Measurements from ENCODE around the gene FAM8A1.

The FAM8A1 gene

DNA sequence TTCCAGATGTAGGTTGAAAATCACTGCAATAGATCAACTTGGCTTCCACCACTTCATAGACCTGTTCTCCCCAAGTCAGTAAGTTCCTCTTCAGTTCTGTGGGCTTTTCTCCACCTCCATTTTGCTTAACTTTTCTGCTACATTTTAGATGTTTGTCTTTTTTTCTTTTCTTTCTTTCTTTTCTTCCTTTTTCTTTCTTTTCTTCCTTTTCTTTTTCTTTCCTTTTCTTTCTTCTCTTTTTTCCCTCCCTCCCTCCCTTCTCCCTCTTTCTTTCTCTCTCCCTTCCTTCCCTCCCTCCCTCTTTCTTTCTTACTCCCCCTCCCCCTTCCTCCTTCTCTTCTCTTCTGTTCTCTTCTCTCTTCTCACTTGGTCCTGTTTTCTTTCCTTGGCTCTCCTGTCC is 6.9 kb upstream of the FAM8A1 start:
- Histone ChIP-seq H3K4me3 (ENCODE audit: low read depth in 1 of 2, low read length in 2 of 2) (no peak overlapping the region), H3K27ac (ENCODE audit: low read length) (no peak overlapping the region), H3K9ac (ENCODE audit: low read depth, low read length) (no peak overlapping the region), H3K4me1 (ENCODE audit: insufficient read depth, low read length) (peaks cover 14% of the 10 kb centered on the region), H4K20me1 (ENCODE audit: insufficient read depth, low read length) (no peaks in the 10 kb centered on the region), H3K9me3 (ENCODE audit: insufficient read depth, low read length, severe bottlenecking) (no peaks in the 10 kb centered on the region), H2AFZ (ENCODE audit: low read depth, low read length) (no peak overlapping the region), H3K4me2 (ENCODE audit: insufficient read depth, low read length) (no peak overlapping the region), H3K36me3 (ENCODE audit: insufficient read depth, low read length) (no peaks in the 10 kb centered on the region), H3K27me3 (ENCODE audit: insufficient read depth, low read length, poor library complexity) (no peaks in the 10 kb centered on the region), H3K79me2 (ENCODE audit: insufficient read depth, low read length) (no peaks in the 10 kb centered on the region)
- no peak for TF ChIP-seq CTCF (IDR thresholded peaks at IDR 0.05; ENCODE audit: borderline replicate concordance, extremely low read depth, low read length, poor library complexity, severe bottlenecking)
- TF ChIP-seq EZH2 (IDR thresholded peaks at IDR 0.05; ENCODE audit: borderline replicate concordance, low read depth, low read length, severe bottlenecking): no peak
- DNase-seq: no peak
- no peak for ATAC-seq (ENCODE audit: insufficient read depth, low read depth)

DNA sequence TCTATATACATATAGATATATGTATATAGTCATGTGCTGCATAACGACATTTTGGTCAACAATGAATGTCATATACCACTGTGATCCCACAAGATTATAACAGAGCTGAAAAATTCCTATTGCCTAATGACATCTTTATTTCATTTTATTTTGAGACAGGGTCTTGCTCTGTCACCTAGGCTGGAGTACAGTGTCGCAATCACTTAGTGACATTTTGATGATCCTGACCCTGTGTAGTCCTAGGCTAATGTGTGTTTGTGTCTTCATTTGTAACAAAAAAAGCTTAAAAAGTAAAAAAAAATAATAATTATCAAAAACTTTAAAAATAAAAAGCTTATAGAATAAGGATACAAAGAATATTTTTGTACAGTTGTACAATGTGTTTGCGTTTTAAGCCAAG is 4.0 kb upstream of the FAM8A1 start:
- H3K36me3 ChIP-seq (ENCODE audit: insufficient read depth, low read length): no peaks in the 10 kb centered on the region
- no peak overlapping the region for H3K4me2 ChIP-seq (ENCODE audit: insufficient read depth, low read length)
- no peak overlapping the region for H3K4me3 ChIP-seq (ENCODE audit: low read depth in 1 of 2, low read length in 2 of 2)
- ATAC-seq (ENCODE audit: insufficient read depth, low read depth) (no peak), DNase-seq (no peak)
- H4K20me1 ChIP-seq (ENCODE audit: insufficient read depth, low read length): no peaks in the 10 kb centered on the region
- no peak overlapping the region for H3K9ac ChIP-seq (ENCODE audit: low read depth, low read length)
- H3K4me1 ChIP-seq (ENCODE audit: insufficient read depth, low read length): peaks cover 14% of the 10 kb centered on the region
- no peak overlapping the region for H3K27ac ChIP-seq (ENCODE audit: low read length)
- no peaks in the 10 kb centered on the region; the same call in 1 of the 2 replicates for H3K79me2 ChIP-seq (ENCODE audit: insufficient read depth, low read length)
- no peak overlapping the region for H2AFZ ChIP-seq (ENCODE audit: low read depth, low read length)
- no peak for TF ChIP-seq CTCF (IDR thresholded peaks at IDR 0.05; ENCODE audit: borderline replicate concordance, extremely low read depth, low read length, poor library complexity, severe bottlenecking)
- no peak for TF ChIP-seq EZH2 (IDR thresholded peaks at IDR 0.05; ENCODE audit: borderline replicate concordance, low read depth, low read length, severe bottlenecking)
- no peaks in the 10 kb centered on the region for H3K9me3 ChIP-seq (ENCODE audit: insufficient read depth, low read length, severe bottlenecking)
- no peaks in the 10 kb centered on the region for H3K27me3 ChIP-seq (ENCODE audit: insufficient read depth, low read length, poor library complexity)

- Histone ChIP-seq H3K36me3 (ENCODE audit: insufficient read depth, low read length) (peaks cover 4% of the 10 kb centered on the region; the same call in 1 of the 2 replicates), H3K27ac (ENCODE audit: low read length) (peak overlapping the region; percentile 78), H3K4me1 (ENCODE audit: insufficient read depth, low read length) (peaks cover 28% of the 10 kb centered on the region), H3K79me2 (ENCODE audit: insufficient read depth, low read length) (peaks cover 4% of the 10 kb centered on the region; the same call in 1 of the 2 replicates), H3K9ac (ENCODE audit: low read depth, low read length) (peak overlapping the region; percentile 90), H3K4me2 (ENCODE audit: insufficient read depth, low read length) (peak overlapping the region; percentile 89), H2AFZ (ENCODE audit: low read depth, low read length) (peak overlapping the region; percentile 80), H4K20me1 (ENCODE audit: insufficient read depth, low read length) (peaks cover 4% of the 10 kb centered on the region; the same call in 1 of the 2 replicates), H3K9me3 (ENCODE audit: insufficient read depth, low read length, severe bottlenecking) (no peaks in the 10 kb centered on the region), H3K27me3 (ENCODE audit: insufficient read depth, low read length, poor library complexity) (no peaks in the 10 kb centered on the region), H3K4me3 (ENCODE audit: low read depth in 1 of 2, low read length in 2 of 2) (peak overlapping the region; percentile 67 to 73; a peak in 3 of 4 replicates)
- no peak for TF ChIP-seq CTCF (IDR thresholded peaks at IDR 0.05; ENCODE audit: borderline replicate concordance, extremely low read depth, low read length, poor library complexity, severe bottlenecking)
- TF ChIP-seq EZH2 (IDR thresholded peaks at IDR 0.05; ENCODE audit: borderline replicate concordance, low read depth, low read length, severe bottlenecking): no peak
- DNase-seq: peak; percentile 50
- ATAC-seq (ENCODE audit: insufficient read depth, low read depth): peak; percentile 69
These were observed 654 bp downstream of the FAM8A1 start for GRCh38 chr6:17600527-17601385.

Data from DND-41 (cell line).